Measurements from ENCODE around the gene GREB1.

Gene GREB1

DNA sequence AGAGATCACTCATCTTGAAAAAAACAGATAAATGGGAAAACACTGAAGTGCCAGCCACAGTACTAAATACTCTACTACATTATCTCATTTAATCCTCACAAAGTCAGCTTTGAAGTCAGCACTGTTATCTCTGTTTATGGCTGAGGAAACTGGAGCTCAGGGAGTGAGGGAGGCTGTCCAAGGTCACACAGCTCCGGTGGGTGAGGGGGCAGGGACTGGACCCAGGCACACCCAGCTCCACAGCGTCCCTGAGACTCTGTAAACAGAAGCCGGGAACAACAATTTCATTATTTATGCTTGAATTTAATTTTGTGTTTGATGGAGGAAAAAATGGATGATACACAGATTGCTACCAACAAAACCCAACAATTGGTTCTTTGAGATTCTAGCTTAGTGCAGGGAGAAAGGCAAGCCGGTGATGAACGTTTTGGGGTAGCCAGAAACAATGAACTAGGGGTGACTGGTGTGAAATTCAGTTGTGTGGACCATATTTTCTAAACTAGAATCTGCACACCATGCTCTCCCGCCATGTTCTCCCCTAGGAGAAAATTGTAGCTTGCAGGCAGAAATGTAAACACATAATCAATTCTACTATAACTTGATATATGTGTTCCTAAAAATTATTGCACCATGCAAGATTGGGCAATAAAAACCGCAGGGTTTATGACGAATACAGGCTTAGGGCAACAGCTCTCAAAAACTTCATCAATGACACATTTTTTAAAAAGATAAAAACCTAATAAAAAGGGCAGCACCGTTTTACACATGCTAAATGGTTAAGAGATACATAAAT lies at the start of gene GREB1:
Gene GREB1 (plus strand): TSS at position 768 of the 793 bp plus-strand sequence. CDS start 22,570 bp downstream, outside the sequence.
- no peak for DNase-seq

DNA sequence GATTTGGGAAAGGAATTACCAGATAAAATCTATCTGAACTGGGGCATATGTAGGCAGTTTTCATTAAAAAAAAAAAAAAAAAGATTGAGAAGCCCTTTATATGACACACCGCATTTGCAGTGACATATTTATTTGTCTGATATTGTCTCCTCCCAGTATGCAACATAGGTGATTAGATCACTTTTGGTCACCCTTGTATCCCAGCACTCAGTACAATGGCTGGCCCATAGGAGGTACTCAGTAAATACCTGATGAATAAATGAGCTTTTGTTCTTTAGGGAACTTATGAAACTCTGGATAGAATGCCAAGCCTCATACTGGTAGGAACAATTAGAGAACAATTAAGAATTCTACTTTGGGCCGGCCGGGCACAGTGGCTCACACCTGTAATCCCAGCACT lies 45.0 kb upstream of the GREB1 start:
- no peak for DNase-seq

DNA sequence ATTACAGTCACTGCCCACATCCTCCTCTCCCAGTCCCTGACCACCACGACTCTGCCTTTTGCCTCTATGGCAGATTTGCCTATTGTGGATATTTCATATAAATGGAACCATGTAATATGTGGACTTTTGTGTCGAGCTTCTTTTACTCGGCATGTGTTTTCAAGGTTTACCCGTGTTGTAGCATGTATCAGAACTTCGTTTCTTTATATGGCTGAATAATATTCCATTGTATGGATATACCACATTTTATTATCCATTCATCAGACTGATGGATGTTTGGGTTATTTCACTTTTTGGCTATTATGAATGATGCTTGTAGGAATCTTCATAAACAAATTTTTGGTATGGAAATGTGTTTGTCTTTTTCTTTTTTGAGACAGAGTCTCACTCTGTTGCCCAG lies 43.7 kb upstream of the GREB1 start:
- no peak for DNase-seq

DNA sequence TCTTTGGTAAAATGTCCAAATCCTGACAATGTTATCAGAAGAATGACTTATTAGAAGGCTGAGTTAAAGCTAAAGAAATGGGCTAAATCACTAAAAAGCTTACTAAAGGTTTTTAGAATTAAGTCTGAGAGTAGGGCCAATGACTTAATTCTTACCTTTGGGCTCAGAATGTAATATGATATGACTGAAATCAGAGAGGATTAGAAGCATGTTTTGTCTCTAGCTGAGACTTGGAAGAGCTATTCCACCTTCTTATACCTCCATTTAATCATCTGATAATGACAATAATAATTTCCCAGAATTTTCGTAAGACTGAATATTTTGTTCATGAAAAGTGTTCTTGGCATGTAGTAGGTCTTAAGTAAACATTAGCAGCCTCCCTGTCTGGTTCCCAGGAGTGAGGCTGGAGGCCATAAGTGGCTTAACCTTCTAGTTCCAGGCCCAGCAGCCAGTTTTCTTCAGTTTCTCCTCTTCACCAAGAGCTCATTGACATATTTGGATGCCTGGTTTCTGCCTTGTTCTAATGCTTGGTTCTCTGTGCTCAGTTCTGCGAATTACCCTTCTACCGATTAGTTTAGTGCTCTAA lies 42.4 kb upstream of the GREB1 start:
- DNase-seq, result no peak

DNA sequence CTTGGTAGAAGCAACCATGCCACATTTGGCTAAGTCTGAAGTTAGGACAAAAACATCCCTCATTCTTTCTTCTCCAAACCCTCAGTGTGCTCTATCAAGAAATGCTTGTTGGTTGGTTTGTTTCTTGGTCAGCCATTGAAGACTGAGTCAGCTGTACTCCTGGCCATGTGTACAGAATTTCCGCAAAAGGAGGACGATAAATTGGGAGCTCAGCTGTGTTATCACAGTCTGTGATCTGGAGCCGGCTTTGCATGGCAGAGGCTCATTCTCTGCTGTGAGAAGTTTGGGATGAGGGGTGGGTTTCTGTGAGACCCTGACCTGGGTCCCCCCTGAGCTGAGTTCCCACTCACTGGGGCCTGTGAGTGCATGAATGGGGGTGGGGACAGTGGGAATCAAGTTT lies 41.6 kb upstream of the GREB1 start:
- no peak for DNase-seq

GRCh38 chr2:11492720-11493119 lies 41.1 kb upstream of the GREB1 start:
- DNase-seq, result no peak

DNA sequence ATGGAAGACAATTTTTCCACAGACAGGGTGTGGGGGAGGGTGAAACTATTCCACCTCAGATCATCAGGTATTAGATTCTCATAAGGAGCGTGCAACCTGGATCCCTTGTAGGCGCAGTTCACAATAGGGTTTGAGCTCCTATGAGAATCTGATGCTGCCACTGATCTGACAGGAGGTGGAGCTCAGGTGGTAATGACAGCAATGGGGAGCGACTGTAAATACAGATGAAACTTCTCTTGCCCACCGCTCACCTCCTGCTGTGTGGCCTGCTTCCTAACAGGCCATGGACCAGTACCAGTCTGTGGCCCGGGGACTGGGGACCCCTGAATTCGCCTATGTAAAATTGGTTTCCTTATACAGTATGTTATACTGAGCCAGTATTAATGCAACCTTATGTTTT lies 40.6 kb upstream of the GREB1 start:
- no peak for DNase-seq

DNA sequence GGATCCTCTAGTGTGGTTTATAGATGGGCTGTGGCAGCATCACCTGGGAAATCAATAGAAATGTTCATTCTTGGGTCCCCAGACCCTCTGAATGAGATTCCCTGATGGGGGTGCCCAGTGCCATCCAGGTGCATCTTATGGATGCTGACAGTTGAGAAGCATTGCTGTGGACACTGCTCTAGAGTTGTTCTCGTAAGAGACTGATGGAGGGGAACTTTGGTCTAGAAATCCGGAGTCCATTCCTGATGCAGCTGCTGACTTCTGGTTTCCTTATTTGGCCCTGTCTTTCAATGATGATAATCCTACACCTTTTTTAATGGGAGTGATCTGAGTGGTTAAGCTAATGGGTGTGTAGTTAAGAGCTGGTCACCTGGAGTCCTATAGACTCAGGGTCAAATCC lies 39.5 kb upstream of the GREB1 start:
- DNase-seq, result no peak

- DNase-seq, result no peak
These were observed 37.8 kb upstream of the GREB1 start for GRCh38 chr2:11495844-11496681.

DNA sequence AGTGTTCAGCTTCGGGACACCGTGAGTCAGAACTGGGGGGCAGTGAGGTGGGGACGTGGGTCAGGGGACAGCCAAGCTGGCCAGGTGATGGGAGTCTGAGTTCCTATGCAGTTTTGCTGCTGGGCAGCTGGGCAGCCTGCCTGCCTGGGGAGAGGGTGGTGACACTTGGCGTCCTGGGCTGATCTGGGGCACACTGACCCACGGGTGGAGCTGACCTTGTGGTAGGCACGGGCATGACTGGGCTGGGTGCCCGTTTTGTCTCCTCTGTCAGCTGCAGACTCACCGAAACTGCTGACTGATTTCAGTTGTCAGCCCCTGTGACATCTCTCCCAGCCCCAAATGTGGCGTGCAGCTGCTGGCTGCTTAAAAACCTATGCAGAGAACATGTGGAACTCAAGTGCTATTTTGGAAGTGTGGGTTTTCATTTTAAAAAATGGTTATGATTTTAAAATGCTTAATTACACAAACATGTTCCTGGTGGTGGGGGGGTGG lies 35.3 kb upstream of the GREB1 start:
- no peak for DNase-seq

DNA sequence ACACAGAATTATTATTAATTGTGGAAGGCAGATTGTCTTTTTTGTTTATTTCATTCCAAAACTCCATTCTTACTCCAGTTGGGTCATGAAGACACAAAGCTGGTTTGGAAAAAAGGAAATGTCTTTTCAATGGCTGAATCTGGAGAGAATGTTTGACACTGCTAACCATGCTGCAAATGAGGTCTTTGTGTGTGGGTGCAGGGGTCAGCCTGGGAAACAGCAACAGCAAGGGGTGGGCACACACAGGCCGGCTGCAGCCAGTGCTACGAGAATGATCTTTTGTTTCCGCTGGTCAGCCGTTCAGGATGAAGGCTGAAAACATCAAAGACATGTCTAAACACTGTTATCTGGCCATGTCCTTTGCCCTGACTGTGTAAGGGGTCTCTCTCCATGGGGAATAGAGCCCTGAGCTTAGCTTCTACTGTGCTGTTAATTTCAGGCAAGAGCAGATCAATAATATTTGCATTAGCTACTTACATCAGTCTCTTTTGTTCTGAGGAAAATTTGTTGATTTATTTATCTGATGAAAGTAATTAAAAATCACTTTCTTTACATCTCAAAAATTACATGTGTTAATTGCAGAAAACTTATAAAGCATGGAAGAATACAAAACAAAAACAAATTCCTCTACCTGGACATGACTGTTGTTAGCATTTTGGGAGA lies 34.6 kb upstream of the GREB1 start:
- DNase-seq, result no peak

- no peak for DNase-seq
These were observed 33.0 kb upstream of the GREB1 start for GRCh38 chr2:11500702-11501303.

DNA sequence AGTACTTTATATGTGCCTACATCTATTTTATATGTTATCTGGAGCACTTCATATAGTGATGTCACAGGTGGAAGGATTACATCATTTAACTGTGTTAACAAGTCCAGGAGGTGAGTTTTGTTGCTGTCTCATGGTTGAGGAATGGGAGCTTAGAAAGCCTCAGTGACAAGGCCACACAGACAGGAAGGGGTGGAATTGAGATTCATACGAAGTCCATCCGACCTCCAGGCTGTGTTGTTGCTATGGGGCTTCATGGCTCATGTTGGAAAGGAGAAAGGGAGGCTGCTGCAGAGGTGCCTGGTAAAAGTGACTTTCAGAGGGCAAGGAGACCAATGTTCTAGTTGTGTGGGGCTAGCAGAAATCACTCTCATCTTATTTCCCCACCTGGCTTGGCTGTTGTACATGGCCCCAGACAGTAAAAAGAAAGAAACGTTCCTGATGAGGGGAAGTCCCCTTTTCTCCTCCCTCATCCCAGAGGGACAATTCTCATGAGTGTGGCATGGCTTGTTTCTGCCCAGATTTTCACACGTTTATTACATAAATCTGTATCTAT lies 31.0 kb upstream of the GREB1 start:
- no peak for DNase-seq

DNA sequence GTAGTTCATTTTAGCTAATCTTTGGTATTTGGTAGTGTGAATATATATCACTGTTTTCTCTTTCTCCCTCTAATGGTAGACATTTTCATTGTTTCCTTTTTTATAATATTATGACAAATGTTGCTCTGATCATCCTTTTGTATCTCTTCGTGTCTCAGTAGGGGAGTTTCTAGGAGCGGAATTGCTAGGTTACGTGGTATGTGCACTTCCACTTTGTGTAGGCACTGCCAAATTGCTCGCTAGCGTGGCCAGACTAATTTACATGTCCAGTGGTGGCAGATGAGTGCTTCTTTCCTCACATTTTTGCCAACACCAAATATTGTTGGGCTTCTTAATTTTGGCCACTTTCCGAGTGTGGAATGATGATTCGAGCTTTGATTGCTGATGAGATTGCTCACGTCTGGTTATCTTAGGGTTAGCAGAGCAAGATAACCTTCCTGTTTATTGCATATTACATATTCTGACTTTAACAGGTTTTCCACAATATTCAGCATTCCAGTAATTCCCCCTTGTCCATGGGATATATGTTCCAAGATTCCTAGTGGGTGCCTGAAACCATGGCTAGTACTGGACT lies 30.4 kb upstream of the GREB1 start:
- DNase-seq, result no peak

- DNase-seq, result no peak
These were observed 27.9 kb upstream of the GREB1 start for GRCh38 chr2:11505652-11506610.

DNA sequence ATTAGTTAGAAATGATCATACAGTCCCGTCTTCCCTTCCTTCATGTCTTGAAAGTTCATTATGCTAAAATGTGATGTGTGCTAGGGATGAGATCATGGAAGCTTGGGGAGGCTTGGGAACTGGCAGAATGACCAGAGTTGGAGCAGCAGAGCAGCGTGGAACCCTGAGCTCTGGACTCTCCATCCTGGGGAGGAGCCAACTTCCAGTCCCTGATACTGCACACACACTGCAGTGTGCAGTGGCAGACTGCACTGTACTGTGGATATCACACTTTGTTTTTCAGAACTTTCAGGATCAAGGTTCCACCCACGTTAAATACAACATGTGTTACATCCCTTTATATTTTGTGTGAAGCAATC lies 27.3 kb upstream of the GREB1 start:
- DNase-seq, result no peak

GRCh38 chr2:11507517-11507916 lies 26.3 kb upstream of the GREB1 start:
- DNase-seq, result no peak

- no peak for DNase-seq
These were observed 25.6 kb upstream of the GREB1 start for GRCh38 chr2:11508279-11508678.

GRCh38 chr2:11509657-11510360 lies 24.0 kb upstream of the GREB1 start:
- no peak for DNase-seq

GRCh38 chr2:11512431-11512830 lies 21.4 kb upstream of the GREB1 start:
- DNase-seq, result no peak
